Psoas muscle (tissue), 8 donors: Measurements from ENCODE around the gene CAPN8. TPM values are rescaled to one million over a fixed set of nuclear protein-coding genes. Genes with fewer than 3 reads are reported as not detected.

Source experiments
- ATAC-seq, 4 donors: fragments of 200-7000 bp; cut with Tn5 transposase; one replicate each; pipeline ENCODE4 v1.9.1; 2020; ENCODE audit warnings: moderate library complexity in 3 of 4, mild to moderate bottlenecking in 2 of 4
- DNase-seq, 2 donors: peaks; one replicate each; pipeline ENCODE4 v3.0.0-alpha.2; 2020
- H3K27ac ChIP-seq: fragments of 200-600 bp; one replicate; pipeline ENCODE4 v1.8.0; 2022
- H3K27me3 ChIP-seq, 3 donors: fragments of 200-600 bp in 1 of 3; one replicate each; pipeline versions ENCODE4 v1.6.1 to v1.8.0; 2013 to 2022; ENCODE audit warnings: low read length in 2 of 3, mild to moderate bottlenecking in 2 of 3, moderate library complexity in 1 of 3; ENCODE audit not compliant: insufficient read depth in 3 of 3
- H3K36me3 ChIP-seq, 2 donors: fragments of 200-600 bp in 1 of 2; one replicate each; pipeline versions ENCODE4 v1.6.1 to v1.8.0; 2013 to 2022; ENCODE audit warnings: low read depth in 1 of 2, mild to moderate bottlenecking in 1 of 2, moderate library complexity in 1 of 2; ENCODE audit not compliant: insufficient read depth in 1 of 2
- H3K4me1 ChIP-seq: fragments of 200-600 bp; one replicate; pipeline ENCODE4 v1.8.0; 2022
- H3K4me3 ChIP-seq: fragments of 200-600 bp; one replicate; pipeline ENCODE4 v1.8.0; 2022; ENCODE audit warnings: mild to moderate bottlenecking
- H3K9me3 ChIP-seq: fragments of 200-600 bp; one replicate; pipeline ENCODE4 v1.8.0; 2022
- CTCF ChIP-seq: fragments of 200-600 bp; IDR thresholded peaks from one replicate; pipeline ENCODE4 v1.8.0; 2022; ENCODE audit warnings: antibody characterized with exemption
- WGBS, 3 donors: extraction: QIAGEN DNeasy Blood & Tissue Kit; methylation state at CpG; one replicate each; pipeline versions ENCODE4 v1.1.6 to v1.1.7; 2013; 5-methylcytosine and 5-hydroxymethylcytosine counted together
- intact Hi-C, 2 donors: fragments of 100-400 bp; cut with DNase I; formaldehyde crosslinking; loops; one replicate each; pipeline versions ENCODE4 v1.11.0 to v1.14.2; 2022
- polyA plus RNA-seq, 3 donors: library from polyadenylated mRNA; stranded (reverse); fragments of 200-250 nt; gene quantifications; one replicate each; pipeline ENCODE4 v1.2.3, GENCODE V29; 2013
- total RNA-seq, 4 donors: library from RNA; stranded (reverse); fragmentation: NEBNext Ultra II Directional in 2 of 4; extraction: Animal tissue kit (Norgen Biotek cat#: 25700) in 2 of 4; gene quantifications; one replicate each; pipeline versions ENCODE4 v1.2.1 to v1.2.4, GENCODE V29; 2021 to 2023
- donor health status: healthy with polysubstance abuse.
- donor health status: DM: no; HTN: no; CAD: no; lungs with moderate emphysema.
- donor health status: Bipolar disorder and iron deficiency.
- donor health status: healthy.
- donor health status: DM: yes; HTN: yes; CAD: no.
- donor health status: DM: no; HTN: no; CAD: no.
- donor health status: DM: no; HTN: no; CAD: no.
- donor health status: DM: yes; HTN: yes; CAD: no.

Gene CAPN8
- total and polyA plus RNA-seq, 7 donors = 0.04 to 5.4 (median 0.78) TPM; not detected in 2

GRCh38 chr1:223710179-223711133 is 45.0 kb upstream of the CAPN8 start:
- H3K27ac ChIP-seq = no peak overlapping the region
- intact Hi-C loops = no loop called here
- H3K9me3 ChIP-seq = no peaks in the 10 kb centered on the region
- TF ChIP-seq CTCF = no peak
- H3K27me3 ChIP-seq = no peaks in the 10 kb centered on the region
- H3K36me3 ChIP-seq = no peaks in the 10 kb centered on the region
- H3K4me3 ChIP-seq = no peak overlapping the region
- peaks cover 49% of the 10 kb centered on the region for H3K4me1 ChIP-seq
- DNase-seq = no peak
- ATAC-seq = no peak
- 89 to 94% (median 94%) methylated on average over 12 of the region's 12 CpGs for WGBS, 3 donors

- no peak for DNase-seq
- 66 to 67% (median 66%) methylated on average over 3 of the region's 3 CpGs for WGBS, 3 donors
- TF ChIP-seq CTCF = peak; percentile 28
- H3K27me3 ChIP-seq = no peaks in the 10 kb centered on the region
- intact Hi-C loops = no loop called here
- H3K36me3 ChIP-seq = no peaks in the 10 kb centered on the region
- H3K27ac ChIP-seq = no peak overlapping the region
- no peak for ATAC-seq
- peaks cover 41% of the 10 kb centered on the region for H3K4me1 ChIP-seq
- no peaks in the 10 kb centered on the region for H3K9me3 ChIP-seq
- no peak overlapping the region for H3K4me3 ChIP-seq
Measured at GRCh38 chr1:223709598-223709997, 44.1 kb upstream of the CAPN8 start.

- H3K36me3 ChIP-seq = no peaks in the 10 kb centered on the region
- H3K4me3 ChIP-seq = no peak overlapping the region
- intact Hi-C loops = no loop called here
- H3K27ac ChIP-seq = no peak overlapping the region
- no peaks in the 10 kb centered on the region for H3K9me3 ChIP-seq
- H3K4me1 ChIP-seq = peaks cover 32% of the 10 kb centered on the region
- no peak for TF ChIP-seq CTCF
- H3K27me3 ChIP-seq = no peaks in the 10 kb centered on the region
- WGBS, 3 donors = 91 to 96% (median 94%) methylated on average over 3 of the region's 3 CpGs
- DNase-seq = no peak
- ATAC-seq = no peak
Measured at GRCh38 chr1:223708651-223709268, 43.3 kb upstream of the CAPN8 start.

- no peak for TF ChIP-seq CTCF
- ATAC-seq (no peak), DNase-seq (no peak)
- Histone ChIP-seq H3K27me3 (no peaks in the 10 kb centered on the region), H3K4me1 (peaks cover 30% of the 10 kb centered on the region), H3K4me3 (no peak overlapping the region), H3K27ac (peak overlapping the region; percentile 87), H3K36me3 (no peaks in the 10 kb centered on the region), H3K9me3 (no peaks in the 10 kb centered on the region)
- intact Hi-C loops = no loop called here
- 55 to 67% (median 61%) methylated on average over 5 of the region's 5 CpGs for WGBS, 3 donors
Measured at GRCh38 chr1:223708001-223708359, 42.5 kb upstream of the CAPN8 start.
